Erythroblast (primary cell): ENCODE measurements around the gene ZC2HC1C.
"Not testable (repeated sequence)": the region's sequence is repeated elsewhere in the genome, so short reads cannot be mapped to it uniquely, and the experiment has no call there.

Experiments used
- GATA1 ChIP-seq: IDR thresholded peaks from 2 replicates; pipeline ENCODE4 v1.6.1; 2011; ENCODE audit warnings: low read depth, mild to moderate bottlenecking, control low read depth, low read length, moderate library complexity
- POLR2A ChIP-seq: IDR thresholded peaks from 2 replicates; pipeline ENCODE4 v1.6.1; 2011; ENCODE audit warnings: mild to moderate bottlenecking, low read length

DNA sequence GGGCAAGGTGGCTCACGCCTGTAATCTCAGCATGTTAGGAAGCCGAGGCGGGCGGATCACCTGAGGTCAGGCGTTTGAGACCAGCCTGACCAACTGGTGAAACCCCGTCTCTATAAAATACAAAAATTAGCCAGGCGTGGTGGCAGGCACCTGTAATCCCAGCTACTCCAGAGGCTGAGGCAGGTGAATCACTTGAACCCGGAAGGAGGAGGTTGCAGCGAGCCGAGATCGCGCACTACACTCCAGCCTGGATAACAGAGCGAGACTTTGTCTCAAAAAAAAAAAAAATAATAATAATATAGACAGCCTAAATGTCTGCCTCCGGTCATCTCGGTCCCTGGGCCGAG lies 58.0 kb downstream of the ZC2HC1C start:
- TF ChIP-seq POLR2A, GATA1: not testable (repeated sequence)
